Right renal cortex interstitium (tissue), 3 donors: Measurements from ENCODE around the gene MRPL36. TPM values are rescaled to one million over a fixed set of nuclear protein-coding genes. Genes with fewer than 3 reads are reported as not detected.

Experiments
- DNase-seq, 3 donors: peaks; one replicate each; pipeline ENCODE4 v3.0.0-alpha.2; 2013; ENCODE audit warnings: low read depth in 3 of 3, low spot score in 2 of 3
- polyA plus RNA-seq, 3 donors: library from polyadenylated mRNA; unstranded; fragments of 120-200 nt; gene quantifications; one replicate each; pipeline ENCODE4 v1.2.1, GENCODE V29; 2013; ENCODE audit not compliant: insufficient read length in 3 of 3

Gene MRPL36
- polyA plus RNA-seq, 3 donors = 36.6 to 44.6 (median 42.1) TPM

- no peak for DNase-seq
These were observed 33.8 kb upstream of the MRPL36 start for GRCh38 chr5:1833264-1834021.

GRCh38 chr5:1832511-1833250 is 33.0 kb upstream of the MRPL36 start:
- DNase-seq = no peak

DNA sequence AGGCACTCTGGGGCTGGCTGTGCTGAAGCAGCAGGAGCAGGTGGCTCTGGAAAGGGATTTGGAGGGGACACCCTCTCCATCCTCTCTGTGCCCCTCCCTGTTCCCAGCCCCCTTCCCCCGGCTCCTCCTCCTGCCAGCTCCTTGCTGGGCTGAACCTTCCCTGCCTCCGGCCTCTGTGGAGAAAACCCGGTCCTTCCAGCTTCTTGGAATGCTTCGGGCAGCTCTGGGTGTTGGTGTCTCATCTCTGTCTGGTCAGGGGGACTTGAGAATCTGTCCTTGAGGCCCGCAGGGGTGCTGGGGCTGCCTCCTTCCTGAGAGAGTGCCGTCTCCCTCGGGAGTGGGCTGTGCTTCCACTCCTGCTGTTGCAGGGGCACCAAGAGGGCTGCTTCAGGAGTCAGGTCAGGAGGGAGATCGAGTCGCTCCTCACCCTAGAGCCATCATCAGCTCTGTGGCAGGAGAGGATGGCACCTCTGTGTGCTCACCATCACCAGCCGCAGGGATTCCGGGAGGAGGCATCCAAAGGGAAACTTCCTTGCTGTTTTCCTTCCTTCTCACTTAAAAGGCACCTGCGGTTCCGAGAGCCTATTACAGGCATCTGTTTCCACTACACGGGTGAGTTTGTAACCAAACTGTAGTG is 32.2 kb upstream of the MRPL36 start:
- DNase-seq = no peak

DNA sequence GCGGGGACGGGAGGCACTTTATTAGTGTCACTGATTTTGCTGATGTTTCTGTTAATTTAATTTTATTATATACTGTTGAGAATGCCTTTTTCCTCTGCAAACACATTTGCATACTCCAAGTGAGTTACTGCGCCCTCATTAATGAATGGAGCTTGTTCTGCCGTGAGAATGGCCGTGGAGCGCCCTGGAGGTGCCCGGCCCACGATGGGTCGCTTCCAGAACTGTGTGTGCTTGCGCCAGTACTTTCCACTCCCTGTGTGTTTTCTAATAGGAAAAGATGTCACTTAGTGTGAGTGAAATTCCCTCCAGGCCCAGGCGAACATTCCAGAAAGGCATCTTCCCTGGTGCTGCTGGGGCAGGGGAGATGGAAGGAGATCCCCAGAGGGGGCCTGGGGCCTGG is 31.6 kb upstream of the MRPL36 start:
- DNase-seq = no peak

DNA sequence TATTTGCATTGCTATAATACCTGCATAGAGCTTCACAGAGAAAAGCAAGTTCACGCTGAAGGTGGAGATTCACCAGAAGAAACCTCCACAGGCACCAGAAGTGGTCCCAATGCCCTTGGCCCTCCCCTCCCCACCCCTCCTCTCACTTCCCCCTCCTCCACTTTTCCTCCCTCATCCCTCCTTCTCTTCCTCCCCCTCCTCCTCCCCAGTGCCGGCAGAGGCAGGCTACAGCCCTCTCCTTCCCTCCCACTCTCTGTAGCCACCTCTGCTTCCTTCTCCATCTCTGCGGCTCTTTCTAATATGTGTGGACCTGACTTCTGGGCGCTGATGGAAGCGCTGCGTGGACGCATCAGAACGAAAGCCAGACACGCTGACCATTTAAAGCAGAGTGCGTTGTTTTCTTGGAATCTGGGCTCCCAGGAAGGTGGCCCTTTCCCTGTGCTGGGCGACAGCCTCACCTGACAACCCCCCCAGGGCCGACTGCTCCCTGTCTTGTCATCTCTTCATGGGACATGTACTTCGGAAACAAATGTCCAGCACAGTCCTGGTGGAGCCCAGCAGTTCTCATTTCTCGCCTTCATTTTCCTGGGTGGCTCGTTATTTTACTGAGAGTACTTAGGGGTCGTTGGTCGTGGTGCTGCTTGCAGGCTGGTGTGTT is 31.1 kb upstream of the MRPL36 start:
- no peak for DNase-seq

GRCh38 chr5:1827886-1828397 is 28.3 kb upstream of the MRPL36 start:
- no peak for DNase-seq

GRCh38 chr5:1827025-1827885 is 27.6 kb upstream of the MRPL36 start:
- DNase-seq = no peak

DNA sequence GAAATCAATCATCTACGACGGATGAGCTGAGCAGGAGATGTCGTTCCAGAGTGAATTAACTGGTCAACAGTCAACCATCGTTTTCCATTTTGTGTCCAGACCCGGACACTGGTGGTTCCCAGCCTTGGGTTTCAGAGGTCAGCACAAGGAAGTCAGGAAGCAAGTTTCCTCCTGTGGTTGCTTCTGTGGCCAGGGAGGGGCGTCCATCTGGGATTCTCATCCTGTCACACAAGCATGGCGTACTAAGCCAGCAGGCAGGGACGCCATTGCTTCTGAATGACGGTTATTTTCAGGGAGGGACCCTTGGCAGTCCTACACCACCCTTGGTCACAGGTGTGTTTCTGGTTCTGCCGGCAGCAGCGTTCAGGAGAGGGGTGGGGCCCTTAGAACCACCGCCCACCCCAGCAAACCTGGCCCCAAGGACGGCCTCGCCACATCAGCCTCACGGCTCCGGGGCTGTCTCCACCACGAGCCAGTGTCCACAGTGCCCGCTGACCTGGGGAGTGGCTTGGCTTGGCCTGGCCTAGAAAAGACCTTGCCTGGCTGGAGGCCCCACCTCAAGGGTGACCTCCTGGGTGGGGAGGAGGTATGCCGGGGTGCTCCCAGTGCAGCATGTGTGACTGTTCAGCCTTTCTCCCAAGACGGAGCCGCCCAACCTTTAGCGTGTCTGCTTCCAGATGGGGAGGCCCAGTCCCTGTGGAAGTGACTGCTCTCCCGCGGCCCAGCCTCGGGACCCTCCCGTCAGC is 26.8 kb upstream of the MRPL36 start:
- DNase-seq = no peak

GRCh38 chr5:1824903-1825841 is 25.5 kb upstream of the MRPL36 start:
- no peak for DNase-seq

DNA sequence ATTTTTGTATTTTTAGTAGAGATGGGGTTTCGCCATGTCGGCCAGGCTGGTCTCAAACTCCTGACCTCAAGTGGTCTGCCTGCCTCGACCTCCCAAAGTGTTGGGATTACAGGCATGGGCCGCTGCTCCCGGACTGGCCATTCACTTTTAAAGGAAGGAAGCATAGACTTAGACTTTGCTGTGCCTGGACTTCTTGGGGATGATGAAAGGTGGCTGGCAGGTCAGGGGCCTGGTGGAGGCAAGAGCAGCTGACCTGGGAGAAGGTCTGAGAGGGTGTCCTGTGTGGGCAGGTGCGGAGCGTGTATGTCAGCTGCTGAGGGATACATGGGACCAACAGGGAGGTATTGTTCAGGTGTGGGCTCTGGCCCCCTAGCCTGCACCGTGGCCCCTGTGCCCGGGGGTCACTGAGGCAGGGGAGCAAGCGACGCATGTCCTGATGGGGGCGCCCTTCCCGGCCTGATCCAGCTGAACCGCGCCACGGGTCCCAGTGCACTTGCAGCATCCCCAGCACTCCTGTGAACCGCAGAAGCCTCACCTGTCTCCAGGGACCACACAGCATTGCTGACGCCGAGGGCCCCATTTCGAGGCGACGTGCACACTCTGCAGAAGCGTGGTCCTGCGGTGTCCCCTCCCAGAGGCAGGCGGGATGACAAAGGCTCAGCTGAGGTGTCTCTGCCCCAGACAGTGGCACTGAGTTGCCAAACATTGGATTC is 24.6 kb upstream of the MRPL36 start:
- no peak for DNase-seq

- DNase-seq = no peak
These were observed 23.9 kb upstream of the MRPL36 start for GRCh38 chr5:1823381-1824034.

DNA sequence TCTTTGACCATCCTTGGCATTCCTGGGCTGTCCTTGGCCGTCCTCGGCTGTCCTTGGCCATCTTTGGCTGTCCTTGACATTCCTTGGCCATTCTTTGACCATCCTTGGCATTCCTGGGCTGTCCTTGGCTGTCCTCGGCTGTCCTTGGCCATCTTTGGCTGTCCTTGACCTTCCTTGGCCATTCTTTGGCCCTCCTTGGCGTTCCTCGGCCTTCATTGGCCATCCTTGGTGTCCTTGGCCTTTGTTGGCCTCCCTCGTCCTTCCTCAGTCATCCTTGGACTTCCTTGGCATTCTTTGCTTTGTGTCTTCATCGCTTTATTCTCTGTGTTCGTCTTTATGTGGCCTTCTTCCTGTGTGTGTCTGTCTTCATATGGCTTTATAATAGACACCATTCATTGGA is 22.2 kb upstream of the MRPL36 start:
- no peak for DNase-seq

- DNase-seq = no peak
These were observed 21.3 kb upstream of the MRPL36 start for GRCh38 chr5:1820926-1821325.

GRCh38 chr5:1820381-1820780 is 20.7 kb upstream of the MRPL36 start:
- no peak for DNase-seq

DNA sequence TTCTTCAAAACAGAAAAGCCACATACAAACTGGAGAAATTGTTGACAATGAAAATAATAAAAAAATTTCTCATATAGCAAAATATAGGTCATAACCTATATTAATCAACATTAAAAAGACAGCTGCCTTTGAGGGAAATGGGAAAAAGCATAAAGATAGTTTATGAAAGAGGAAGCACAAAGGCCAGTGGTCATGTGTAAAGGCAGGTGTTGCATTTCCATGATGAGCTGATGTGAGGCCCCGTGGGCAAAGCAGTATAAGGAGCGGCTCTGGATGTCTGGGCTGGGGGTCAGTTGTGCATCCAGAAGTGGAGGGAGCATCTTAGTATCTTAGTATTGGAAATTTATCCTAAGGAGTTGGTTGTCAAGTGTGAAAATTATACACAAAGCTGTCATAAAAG is 19.8 kb upstream of the MRPL36 start:
- DNase-seq = no peak

DNA sequence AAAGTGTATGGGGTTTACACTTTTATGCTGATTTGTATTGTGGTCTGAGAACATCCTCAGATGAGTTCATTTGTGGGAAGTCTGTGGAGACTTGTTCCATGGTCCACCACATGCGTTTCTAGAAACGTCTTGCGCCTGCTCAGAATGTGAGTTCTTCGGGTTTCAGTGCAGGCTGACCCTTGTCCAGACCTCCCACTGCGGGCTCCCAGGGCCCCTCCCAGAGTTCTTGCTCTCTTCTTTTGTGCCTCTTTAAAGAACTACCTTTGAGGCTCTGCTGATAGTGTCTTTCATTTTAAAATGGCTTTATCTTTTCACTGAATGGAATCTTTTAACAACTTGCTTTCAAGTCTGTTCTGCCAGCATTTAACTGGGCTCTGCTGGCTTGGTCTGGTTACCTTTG is 19.1 kb upstream of the MRPL36 start:
- no peak for DNase-seq
